HEK293 (cell line): ENCODE data around the gene ADORA2A.

Source experiments
- ATF2 ChIP-seq: fragments of 450-650 bp; formaldehyde crosslinking; IDR thresholded peaks from 2 replicates; pipeline ENCODE4 v1.5.1; 2016; ENCODE audit warnings: missing biosample characterization, missing genetic modification characterization, low read depth
- ZBTB7A ChIP-seq: fragments of 450-650 bp; formaldehyde crosslinking; IDR thresholded peaks from 2 replicates; pipeline ENCODE4 v1.5.1; 2016; ENCODE audit warnings: low read depth, missing biosample characterization, missing genetic modification characterization
- ZNF121 ChIP-seq: fragments of 450-650 bp; formaldehyde crosslinking; IDR thresholded peaks from 2 replicates; pipeline ENCODE4 v1.5.1; 2016; ENCODE audit warnings: missing biosample characterization, missing genetic modification characterization
- ZNF138 ChIP-seq: fragments of 450-650 bp; formaldehyde crosslinking; IDR thresholded peaks from 2 replicates; pipeline ENCODE4 v1.5.1; 2016; ENCODE audit warnings: missing biosample characterization, missing genetic modification characterization, borderline replicate concordance
- ZNF140 ChIP-seq: fragments of 450-650 bp; formaldehyde crosslinking; IDR thresholded peaks from 2 replicates; pipeline ENCODE4 v1.5.1; 2016; ENCODE audit warnings: missing biosample characterization, missing genetic modification characterization
- ZNF175 ChIP-seq: fragments of 450-650 bp; formaldehyde crosslinking; IDR thresholded peaks from 2 replicates; pipeline ENCODE4 v1.5.1; 2016; ENCODE audit warnings: missing biosample characterization, missing genetic modification characterization
- ZNF292 ChIP-seq: fragments of 450-650 bp; formaldehyde crosslinking; IDR thresholded peaks from 2 replicates; pipeline ENCODE4 v1.5.1; 2016; ENCODE audit warnings: low read depth, missing biosample characterization, missing genetic modification characterization, borderline replicate concordance
- ZNF354C ChIP-seq: fragments of 450-650 bp; formaldehyde crosslinking; IDR thresholded peaks from 2 replicates; pipeline ENCODE4 v1.5.1; 2016; ENCODE audit warnings: missing biosample characterization, missing genetic modification characterization, low read depth, borderline replicate concordance
- ZNF560 ChIP-seq: fragments of 450-650 bp; formaldehyde crosslinking; IDR thresholded peaks from 2 replicates; pipeline ENCODE4 v1.5.1; 2017; ENCODE audit warnings: missing biosample characterization, missing genetic modification characterization, borderline replicate concordance
- ZNF600 ChIP-seq: fragments of 450-650 bp; formaldehyde crosslinking; IDR thresholded peaks from 2 replicates; pipeline ENCODE4 v1.5.1; 2016; ENCODE audit warnings: missing biosample characterization, missing genetic modification characterization
- ZSCAN30 ChIP-seq: fragments of 450-650 bp; IDR thresholded peaks from 2 replicates; pipeline ENCODE4 v1.5.1; 2018; ENCODE audit warnings: missing biosample characterization, mild to moderate bottlenecking, missing genetic modification characterization, moderate library complexity
- TF ChIP-seq, protein P1 (sequence below): fragments of 450-650 bp; formaldehyde crosslinking; IDR thresholded peaks from 2 replicates; pipeline ENCODE4 v1.5.1; 2016; ENCODE audit warnings: missing biosample characterization, missing genetic modification characterization
- TF ChIP-seq, protein P2 (sequence below): fragments of 450-650 bp; formaldehyde crosslinking; IDR thresholded peaks from 2 replicates; pipeline ENCODE4 v1.5.1; 2016; ENCODE audit warnings: missing biosample characterization, missing genetic modification characterization, low read depth
- TF ChIP-seq, protein P3 (sequence below): IDR thresholded peaks from 2 replicates; pipeline ENCODE4 v1.6.1; 2011; ENCODE audit warnings: mild to moderate bottlenecking, low read depth, low read length, borderline replicate concordance

- no peak for TF ChIP-seq ZNF140
- TF ChIP-seq, protein P1, sequence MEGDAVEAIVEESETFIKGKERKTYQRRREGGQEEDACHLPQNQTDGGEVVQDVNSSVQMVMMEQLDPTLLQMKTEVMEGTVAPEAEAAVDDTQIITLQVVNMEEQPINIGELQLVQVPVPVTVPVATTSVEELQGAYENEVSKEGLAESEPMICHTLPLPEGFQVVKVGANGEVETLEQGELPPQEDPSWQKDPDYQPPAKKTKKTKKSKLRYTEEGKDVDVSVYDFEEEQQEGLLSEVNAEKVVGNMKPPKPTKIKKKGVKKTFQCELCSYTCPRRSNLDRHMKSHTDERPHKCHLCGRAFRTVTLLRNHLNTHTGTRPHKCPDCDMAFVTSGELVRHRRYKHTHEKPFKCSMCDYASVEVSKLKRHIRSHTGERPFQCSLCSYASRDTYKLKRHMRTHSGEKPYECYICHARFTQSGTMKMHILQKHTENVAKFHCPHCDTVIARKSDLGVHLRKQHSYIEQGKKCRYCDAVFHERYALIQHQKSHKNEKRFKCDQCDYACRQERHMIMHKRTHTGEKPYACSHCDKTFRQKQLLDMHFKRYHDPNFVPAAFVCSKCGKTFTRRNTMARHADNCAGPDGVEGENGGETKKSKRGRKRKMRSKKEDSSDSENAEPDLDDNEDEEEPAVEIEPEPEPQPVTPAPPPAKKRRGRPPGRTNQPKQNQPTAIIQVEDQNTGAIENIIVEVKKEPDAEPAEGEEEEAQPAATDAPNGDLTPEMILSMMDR (tag by site-specific recombination), result no peak
- TF ChIP-seq, protein P2, sequence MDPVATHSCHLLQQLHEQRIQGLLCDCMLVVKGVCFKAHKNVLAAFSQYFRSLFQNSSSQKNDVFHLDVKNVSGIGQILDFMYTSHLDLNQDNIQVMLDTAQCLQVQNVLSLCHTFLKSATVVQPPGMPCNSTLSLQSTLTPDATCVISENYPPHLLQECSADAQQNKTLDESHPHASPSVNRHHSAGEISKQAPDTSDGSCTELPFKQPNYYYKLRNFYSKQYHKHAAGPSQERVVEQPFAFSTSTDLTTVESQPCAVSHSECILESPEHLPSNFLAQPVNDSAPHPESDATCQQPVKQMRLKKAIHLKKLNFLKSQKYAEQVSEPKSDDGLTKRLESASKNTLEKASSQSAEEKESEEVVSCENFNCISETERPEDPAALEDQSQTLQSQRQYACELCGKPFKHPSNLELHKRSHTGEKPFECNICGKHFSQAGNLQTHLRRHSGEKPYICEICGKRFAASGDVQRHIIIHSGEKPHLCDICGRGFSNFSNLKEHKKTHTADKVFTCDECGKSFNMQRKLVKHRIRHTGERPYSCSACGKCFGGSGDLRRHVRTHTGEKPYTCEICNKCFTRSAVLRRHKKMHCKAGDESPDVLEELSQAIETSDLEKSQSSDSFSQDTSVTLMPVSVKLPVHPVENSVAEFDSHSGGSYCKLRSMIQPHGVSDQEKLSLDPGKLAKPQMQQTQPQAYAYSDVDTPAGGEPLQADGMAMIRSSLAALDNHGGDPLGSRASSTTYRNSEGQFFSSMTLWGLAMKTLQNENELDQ (tag by site-specific recombination), result no peak
- TF ChIP-seq, protein P3, sequence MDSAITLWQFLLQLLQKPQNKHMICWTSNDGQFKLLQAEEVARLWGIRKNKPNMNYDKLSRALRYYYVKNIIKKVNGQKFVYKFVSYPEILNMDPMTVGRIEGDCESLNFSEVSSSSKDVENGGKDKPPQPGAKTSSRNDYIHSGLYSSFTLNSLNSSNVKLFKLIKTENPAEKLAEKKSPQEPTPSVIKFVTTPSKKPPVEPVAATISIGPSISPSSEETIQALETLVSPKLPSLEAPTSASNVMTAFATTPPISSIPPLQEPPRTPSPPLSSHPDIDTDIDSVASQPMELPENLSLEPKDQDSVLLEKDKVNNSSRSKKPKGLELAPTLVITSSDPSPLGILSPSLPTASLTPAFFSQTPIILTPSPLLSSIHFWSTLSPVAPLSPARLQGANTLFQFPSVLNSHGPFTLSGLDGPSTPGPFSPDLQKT, result no peak
- no peak for TF ChIP-seq ATF2 (tag by site-specific recombination)
- TF ChIP-seq ZNF560, result no peak
- TF ChIP-seq ZSCAN30 (tag by site-specific recombination), result no peak
- no peak for TF ChIP-seq ZBTB7A (tag by site-specific recombination)
- TF ChIP-seq ZNF292 (tag by site-specific recombination), result no peak
- no peak for TF ChIP-seq ZNF354C
- TF ChIP-seq ZNF121 (tag by site-specific recombination), result no peak
- no peak for TF ChIP-seq ZNF175
- no peak for TF ChIP-seq ZNF600 (tag by site-specific recombination)
- no peak for TF ChIP-seq ZNF138
Observed at GRCh38 chr22:24441406-24442351, 14.3 kb downstream of the ADORA2A start.
